Duodenal mucosa (tissue), 2 donors: ENCODE results near the gene TBC1D10A.

ENCODE experiments used
- H3K27ac ChIP-seq: one replicate; pipeline ENCODE4 v1.7.0; 2013; ENCODE audit warnings: low read depth, low read length
- H3K27me3 ChIP-seq, 2 donors: one replicate each; pipeline ENCODE4 v1.7.0; 2013; ENCODE audit warnings: low read length in 2 of 2, control low read depth in 1 of 2; ENCODE audit not compliant: insufficient read depth in 2 of 2, control insufficient read depth in 1 of 2
- H3K36me3 ChIP-seq, 2 donors: one replicate each; pipeline ENCODE4 v1.7.0; 2013; ENCODE audit warnings: low read length in 2 of 2, control low read depth in 1 of 2; ENCODE audit not compliant: insufficient read depth in 2 of 2, control insufficient read depth in 1 of 2
- H3K4me1 ChIP-seq, 2 donors: one replicate each; pipeline ENCODE4 v1.7.0; 2013; ENCODE audit warnings: low read length in 2 of 2, control low read depth in 1 of 2; ENCODE audit not compliant: insufficient read depth in 2 of 2, control insufficient read depth in 1 of 2
- H3K4me3 ChIP-seq, 2 donors: one replicate each; pipeline ENCODE4 v1.7.0; 2013; ENCODE audit warnings: low read length in 2 of 2, low read depth in 1 of 2
- H3K9ac ChIP-seq, 2 donors: one replicate each; pipeline ENCODE4 v1.7.0; 2013; ENCODE audit warnings: low read length in 2 of 2, low read depth in 1 of 2
- H3K9me3 ChIP-seq, 2 donors: one replicate each; pipeline ENCODE4 v1.7.0; 2013; ENCODE audit warnings: low read length in 2 of 2, control low read depth in 1 of 2; ENCODE audit not compliant: control insufficient read depth in 1 of 2

The TBC1D10A gene

GRCh38 chr22:30245181-30245984 is 81.4 kb downstream of the TBC1D10A start:
- H3K4me1 ChIP-seq = peaks cover 28 to 37% of the 10 kb centered on the region in 2 donors
- H3K27me3 ChIP-seq = peaks cover 0 to 4% of the 10 kb centered on the region in 2 donors
- H3K27ac ChIP-seq = no peak overlapping the region
- no peaks in the 10 kb centered on the region for H3K9me3 ChIP-seq
- peak overlapping the region; percentile 64 to 69 for H3K9ac ChIP-seq
- peaks cover 0 to 24% of the 10 kb centered on the region in 2 donors for H3K36me3 ChIP-seq
- peak overlapping the region; percentile 72 to 73 for H3K4me3 ChIP-seq

GRCh38 chr22:30244641-30245040 is 82.1 kb downstream of the TBC1D10A start:
- H3K27me3 ChIP-seq = peaks cover 0 to 4% of the 10 kb centered on the region in 2 donors

GRCh38 chr22:30244066-30244465 is 82.7 kb downstream of the TBC1D10A start:
- H3K9ac ChIP-seq = no peak overlapping the region
- peaks cover 0 to 4% of the 10 kb centered on the region in 2 donors for H3K27me3 ChIP-seq
- H3K4me3 ChIP-seq = no peak overlapping the region
- no peak overlapping the region for H3K27ac ChIP-seq
- H3K9me3 ChIP-seq = no peaks in the 10 kb centered on the region
- H3K36me3 ChIP-seq = peaks cover 0 to 24% of the 10 kb centered on the region in 2 donors
- H3K4me1 ChIP-seq = peaks cover 20 to 25% of the 10 kb centered on the region in 2 donors

More at GRCh38 chr22:30244641-30245040, 82.1 kb downstream of the TBC1D10A start:
- Histone ChIP-seq H3K9me3 (no peaks in the 10 kb centered on the region), H3K9ac (no peak overlapping the region), H3K36me3 (peaks cover 0 to 24% of the 10 kb centered on the region in 2 donors), H3K27ac (no peak overlapping the region), H3K4me1 (peaks cover 25 to 31% of the 10 kb centered on the region in 2 donors), H3K4me3 (peak overlapping the region in 1 of 2 donors; percentile 73)

- Histone ChIP-seq H3K9ac (no peak overlapping the region), H3K9me3 (no peaks in the 10 kb centered on the region), H3K4me1 (peaks cover 16 to 24% of the 10 kb centered on the region in 2 donors), H3K36me3 (peaks cover 0 to 24% of the 10 kb centered on the region in 2 donors), H3K27me3 (peaks cover 0 to 4% of the 10 kb centered on the region in 2 donors), H3K27ac (no peak overlapping the region), H3K4me3 (no peak overlapping the region)
Observed at GRCh38 chr22:30243661-30244060, 83.1 kb downstream of the TBC1D10A start.
